ENCODE results near the gene DOCK10.

GRCh38 chr2:224775647-224776046 is 266.6 kb downstream of the DOCK10 start:
- TF ChIP-seq CTCF (IDR thresholded peaks at IDR 0.05): no peak
- no peak for TF ChIP-seq HMGXB4 (CRISPR knock-in tag; IDR thresholded peaks at IDR 0.05)
- no peak for TF ChIP-seq ZNF416 (CRISPR knock-in tag; IDR thresholded peaks at IDR 0.05)
- no peak for TF ChIP-seq NR3C1 (CRISPR knock-in tag; conservative IDR thresholded peaks at IDR 0.05; ENCODE audit: low read depth)
- no peak for TF ChIP-seq PREB (CRISPR knock-in tag; IDR thresholded peaks at IDR 0.05; ENCODE audit: borderline replicate concordance)
- TF ChIP-seq SMAD4 (CRISPR knock-in tag; IDR thresholded peaks at IDR 0.05): no peak
- TF ChIP-seq ZNF121 (CRISPR knock-in tag; IDR thresholded peaks at IDR 0.05): no peak
- TF ChIP-seq E2F4 (CRISPR knock-in tag; IDR thresholded peaks at IDR 0.05; ENCODE audit: borderline replicate concordance, low read depth): no peak
- TF ChIP-seq FOXJ3 (CRISPR knock-in tag; IDR thresholded peaks at IDR 0.05; ENCODE audit: borderline replicate concordance): no peak
- no peak for TF ChIP-seq TEAD4 (CRISPR knock-in tag; IDR thresholded peaks at IDR 0.05)
- no peak for TF ChIP-seq ATF6 (CRISPR knock-in tag; IDR thresholded peaks at IDR 0.05)
